Prostate gland (tissue), 2 donors: Measurements from ENCODE around the gene KDM1A. TPM values are rescaled to one million over a fixed set of nuclear protein-coding genes. Genes with fewer than 3 reads are reported as not detected.
A peak's percentile ranks its signal among the peaks of the same experiment; 100 is the strongest.
"Not testable (repeated sequence)": the region's sequence is repeated elsewhere in the genome, so short reads cannot be mapped to it uniquely, and the experiment has no call there.

Source experiments
- DNase-seq: peaks from one replicate; pipeline ENCODE4 v3.0.0-alpha.2; 2019; ENCODE audit warnings: low spot score
- H3K27ac ChIP-seq, 2 donors: fragments of 200-600 bp; sonication (generic); 2 replicates each; pipeline ENCODE4 v1.5.1; 2017 to 2019
- H3K27me3 ChIP-seq: fragments of 200-600 bp; sonication (generic); replicated peaks from 2 replicates; pipeline ENCODE4 v1.5.1; 2019; ENCODE audit not compliant: insufficient read depth
- H3K36me3 ChIP-seq, 2 donors: fragments of 200-600 bp; sonication (generic); 1 replicate in 1 of 2; 2 replicates in 1 of 2; pipeline versions ENCODE4 v1.5.1 to v1.8.1; 2017 to 2019
- H3K4me1 ChIP-seq: fragments of 200-600 bp; sonication (generic); replicated peaks from 2 replicates; pipeline ENCODE4 v1.5.1; 2019
- H3K4me3 ChIP-seq, 2 donors: fragments of 200-600 bp; sonication (generic); 2 replicates each; pipeline ENCODE4 v1.5.1; 2017 to 2019
- H3K9me3 ChIP-seq: fragments of 200-600 bp; sonication (generic); 2 replicates; pipeline ENCODE4 v1.5.1; 2017
- CTCF ChIP-seq, 4 experiments: fragments of 200-600 bp in 2 of 4; fragments of 450-650 bp in 2 of 4; sonication (generic) in 2 of 4; IDR thresholded peaks; 1 replicate in 3 of 4; 2 replicates in 1 of 4; pipeline ENCODE4 v1.5.1; 2016 to 2019; ENCODE audit warnings: antibody characterized with exemption in 4 of 4, mild to moderate bottlenecking in 2 of 4, moderate library complexity in 2 of 4
- POLR2A ChIP-seq: fragments of 450-650 bp; IDR thresholded peaks from one replicate; pipeline ENCODE4 v1.6.1; 2016; ENCODE audit warnings: antibody characterized with exemption, mild to moderate bottlenecking
- POLR2AphosphoS5 ChIP-seq: sonication (generic); formaldehyde crosslinking; IDR thresholded peaks from one replicate; pipeline ENCODE4 v1.6.1; 2017; ENCODE audit warnings: antibody characterized with exemption
- WGBS: methylation state at CpG from one replicate; pipeline ENCODE4 v1.1.5; 2018; 5-methylcytosine and 5-hydroxymethylcytosine counted together
- intact Hi-C: fragments of 100-400 bp; cut with DNase I; formaldehyde crosslinking; loops from one replicate; pipeline ENCODE4 v1.14.2; 2022
- total RNA-seq, 2 donors: library from RNA; depleted of rRNA; stranded (reverse); fragments of >200 nt; gene quantifications; one replicate each; pipeline ENCODE4 v1.1.0, GENCODE V29; 2016

Gene KDM1A
- total RNA-seq, 2 donors from 2014 or later: 75.1 to 94.5 TPM

GRCh38 chr1:22972760-22973159 is 46.5 kb upstream of the KDM1A start, which contains the start of gene LACTBL1:
Gene LACTBL1, minus strand, starts transcription at chr1:22972866. Its CDS starts 550 bp downstream, at chr1:22972316.
- Histone ChIP-seq H3K9me3 (no peaks in the 10 kb centered on the region), H3K4me1 (no peaks in the 10 kb centered on the region), H3K27me3 (no peaks in the 10 kb centered on the region), H3K36me3 (no peaks in the 10 kb centered on the region), H3K4me3 (no peak within 1 kb of the TSS), H3K27ac (no peak within 1 kb of the TSS)
- TF ChIP-seq CTCF (IDR thresholded peaks at IDR 0.05) (no peak), POLR2A (no peak), POLR2AphosphoS5 (no peak)
- whole genome bisulfite sequencing: 85% methylated on average over 5 of the region's 5 CpGs
- no peak for DNase-seq
- intact Hi-C loops: loop anchor here (10.0 kb wide), 1 partner anchor 212 kb away; no protein-coding TSS in a partner anchor

GRCh38 chr1:22975694-22976093 is 43.6 kb upstream of the KDM1A start:
- Histone ChIP-seq H3K9me3 (no peaks in the 10 kb centered on the region), H3K27me3 (no peaks in the 10 kb centered on the region), H3K36me3 (no peaks in the 10 kb centered on the region), H3K27ac (no peak overlapping the region), H3K4me3 (no peak overlapping the region), H3K4me1 (no peaks in the 10 kb centered on the region)
- intact Hi-C loops: loop anchor here (10.0 kb wide), 1 partner anchor 209 kb away; no protein-coding TSS in a partner anchor
- no peak for DNase-seq
- TF ChIP-seq POLR2A: no peak
- no peak for TF ChIP-seq CTCF (IDR thresholded peaks at IDR 0.05)
- no peak for TF ChIP-seq POLR2AphosphoS5
- 74% methylated on average over 3 of the region's 3 CpGs for WGBS

GRCh38 chr1:22976127-22976460 is 43.2 kb upstream of the KDM1A start:
- H3K4me1 ChIP-seq: no peaks in the 10 kb centered on the region
- WGBS: 68% methylated on average over 4 of the region's 4 CpGs
- no peaks in the 10 kb centered on the region for H3K9me3 ChIP-seq
- DNase-seq: no peak
- intact Hi-C loops: loop anchor here (10.0 kb wide), 1 partner anchor 209 kb away; no protein-coding TSS in a partner anchor
- H3K4me3 ChIP-seq: no peak overlapping the region
- no peak overlapping the region for H3K27ac ChIP-seq
- TF ChIP-seq POLR2A (no peak), CTCF (IDR thresholded peaks at IDR 0.05) (no peak), POLR2AphosphoS5 (no peak)
- H3K27me3 ChIP-seq: no peaks in the 10 kb centered on the region
- no peaks in the 10 kb centered on the region for H3K36me3 ChIP-seq

GRCh38 chr1:22976461-22977243 is 42.6 kb upstream of the KDM1A start:
- no peaks in the 10 kb centered on the region for H3K4me1 ChIP-seq
- H3K9me3 ChIP-seq: no peaks in the 10 kb centered on the region
- TF ChIP-seq POLR2A (no peak), CTCF (IDR thresholded peaks at IDR 0.05) (peak; percentile 15 to 90 (median 69)), POLR2AphosphoS5 (peak; percentile 20)
- H3K4me3 ChIP-seq: no peak overlapping the region
- no peaks in the 10 kb centered on the region for H3K36me3 ChIP-seq
- H3K27ac ChIP-seq: no peak overlapping the region
- no peaks in the 10 kb centered on the region for H3K27me3 ChIP-seq
- WGBS: 37% methylated on average over 9 of the region's 9 CpGs
- intact Hi-C loops: loop anchor here (10.0 kb wide), 1 partner anchor 208 kb away; no protein-coding TSS in a partner anchor
- peak; percentile 68 for DNase-seq

- no peak overlapping the region for H3K27ac ChIP-seq
Observed at GRCh38 chr1:22978299-22978698, 41.0 kb upstream of the KDM1A start.

GRCh38 chr1:22980471-22980790 is 38.8 kb upstream of the KDM1A start:
- H3K9me3 ChIP-seq, H3K27me3 ChIP-seq, H3K4me1 ChIP-seq, H3K36me3 ChIP-seq, intact Hi-C loops, DNase-seq, H3K27ac ChIP-seq, H3K4me3 ChIP-seq: not testable (repeated sequence)
- 86% methylated on average over 3 of the region's 3 CpGs for WGBS

More at GRCh38 chr1:22978299-22978698, 41.0 kb upstream of the KDM1A start:
- no peak for TF ChIP-seq POLR2A
- no peak for TF ChIP-seq CTCF (IDR thresholded peaks at IDR 0.05)
- TF ChIP-seq POLR2AphosphoS5: no peak
- Histone ChIP-seq H3K36me3 (no peaks in the 10 kb centered on the region), H3K4me1 (no peaks in the 10 kb centered on the region), H3K4me3 (no peak overlapping the region), H3K27me3 (no peaks in the 10 kb centered on the region), H3K9me3 (no peaks in the 10 kb centered on the region)
- DNase-seq: no peak
- WGBS: 98% methylated on average over 3 of the region's 3 CpGs
- intact Hi-C loops: loop anchor here (10.0 kb wide), 1 partner anchor 207 kb away; no protein-coding TSS in a partner anchor
